ENCODE results near the gene SLC2A4RG.

DNA sequence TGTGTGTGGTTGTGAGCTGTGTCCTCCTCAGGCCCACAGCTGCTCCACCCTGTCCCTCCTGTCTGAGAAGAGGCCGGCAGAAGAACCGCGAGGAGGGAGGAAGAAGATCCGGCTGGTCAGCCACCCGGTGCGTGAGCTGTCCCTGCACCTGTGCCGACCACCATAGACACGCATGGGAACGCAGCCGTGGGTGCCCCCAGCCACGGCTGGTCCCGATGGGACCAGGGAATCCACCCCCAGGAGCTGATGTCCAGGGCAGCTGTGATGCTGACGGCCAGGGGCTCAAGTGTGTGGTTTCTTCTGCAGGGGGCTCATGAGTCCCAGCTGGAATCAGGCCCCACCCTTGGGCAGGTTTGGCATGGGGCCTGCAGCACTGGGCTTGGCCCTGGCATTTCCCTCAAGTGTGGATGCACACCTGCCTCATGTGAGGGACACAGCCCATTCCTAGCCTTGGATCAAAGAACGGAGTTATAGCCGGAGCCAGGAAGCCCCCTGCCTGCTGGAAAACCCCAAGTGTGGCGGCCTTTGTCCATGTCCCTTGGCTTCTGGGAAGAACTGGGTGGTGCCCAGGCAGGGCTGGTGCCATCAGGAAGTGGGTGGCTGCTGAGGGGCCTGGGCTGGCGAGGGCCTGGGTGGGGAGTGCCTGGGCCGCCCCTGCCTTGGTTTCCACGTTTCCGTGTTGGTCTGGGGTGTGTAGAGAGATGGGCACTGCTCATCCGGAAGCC is 47.7 kb upstream of the SLC2A4RG start:
- no peak for TF ChIP-seq POLR2A (IDR thresholded peaks at IDR 0.05)
- TF ChIP-seq, protein P1, sequence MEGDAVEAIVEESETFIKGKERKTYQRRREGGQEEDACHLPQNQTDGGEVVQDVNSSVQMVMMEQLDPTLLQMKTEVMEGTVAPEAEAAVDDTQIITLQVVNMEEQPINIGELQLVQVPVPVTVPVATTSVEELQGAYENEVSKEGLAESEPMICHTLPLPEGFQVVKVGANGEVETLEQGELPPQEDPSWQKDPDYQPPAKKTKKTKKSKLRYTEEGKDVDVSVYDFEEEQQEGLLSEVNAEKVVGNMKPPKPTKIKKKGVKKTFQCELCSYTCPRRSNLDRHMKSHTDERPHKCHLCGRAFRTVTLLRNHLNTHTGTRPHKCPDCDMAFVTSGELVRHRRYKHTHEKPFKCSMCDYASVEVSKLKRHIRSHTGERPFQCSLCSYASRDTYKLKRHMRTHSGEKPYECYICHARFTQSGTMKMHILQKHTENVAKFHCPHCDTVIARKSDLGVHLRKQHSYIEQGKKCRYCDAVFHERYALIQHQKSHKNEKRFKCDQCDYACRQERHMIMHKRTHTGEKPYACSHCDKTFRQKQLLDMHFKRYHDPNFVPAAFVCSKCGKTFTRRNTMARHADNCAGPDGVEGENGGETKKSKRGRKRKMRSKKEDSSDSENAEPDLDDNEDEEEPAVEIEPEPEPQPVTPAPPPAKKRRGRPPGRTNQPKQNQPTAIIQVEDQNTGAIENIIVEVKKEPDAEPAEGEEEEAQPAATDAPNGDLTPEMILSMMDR (IDR thresholded peaks at IDR 0.05): no peak

All from lower leg skin (tissue), 3 donors.